Measurements from ENCODE around the gene ITGA6. TPM values are rescaled to one million over a fixed set of nuclear protein-coding genes. Genes with fewer than 3 reads are reported as not detected.

ITGA6 gene
- total and polyA plus RNA-seq, 2 experiments from 2014 or later: 32.9 to 124 TPM

- no peak for DNase-seq (ENCODE audit: low spot score)
- Mint-ChIP-seq H3K4me3 (no peak overlapping the region), H3K27ac (no peak overlapping the region; the same call in 1 of the 2 replicates), H3K36me3 (ENCODE audit: low read depth) (0 out of 3 replicates have a peak, but pooled peaks cover 3% of the 10 kb centered on the region), H3K27me3 (ENCODE audit: insufficient read depth, low read depth, poor library complexity) (peaks cover 1% of the 10 kb centered on the region), H3K9me3 (no peaks in the 10 kb centered on the region), H3K4me1 (peaks cover 75% of the 10 kb centered on the region)
- peaks cover 83% of the 10 kb centered on the region for H3K4me1 ChIP-seq (ENCODE audit: insufficient read depth)
- no peaks in the 10 kb centered on the region for H3F3A ChIP-seq (replicated peaks; ENCODE audit: low read depth)
- peak overlapping the region; percentile 56 for H3K4me2 ChIP-seq
- peaks cover 6% of the 10 kb centered on the region for H3K9me2 ChIP-seq (ENCODE audit: insufficient read depth)
- peaks cover 88% of the 10 kb centered on the region for H3K79me2 ChIP-seq (replicated peaks; ENCODE audit: insufficient read depth)
- ATAC-seq: no peak
- no peaks in the 10 kb centered on the region for H3K27me3 ChIP-seq (ENCODE audit: insufficient read depth)
- no peak overlapping the region; the same call in 1 of the 2 replicates for H3K4me3 ChIP-seq
- no peaks in the 10 kb centered on the region for H3K36me3 ChIP-seq (ENCODE audit: insufficient read depth)
- H4K20me1 ChIP-seq (replicated peaks; ENCODE audit: insufficient read depth): peaks cover 17% of the 10 kb centered on the region
- H3K27ac ChIP-seq (ENCODE audit: low read depth): no peak overlapping the region
- H2AFZ ChIP-seq: no peak overlapping the region
- no peak for TF ChIP-seq ZNF462 (CRISPR knock-in tag; IDR thresholded peaks at IDR 0.05)
- TF ChIP-seq ETS1 (IDR thresholded peaks at IDR 0.05): no peak
- no peak for TF ChIP-seq ZNF331 (CRISPR knock-in tag; IDR thresholded peaks at IDR 0.05; ENCODE audit: low read depth)
- no peak for TF ChIP-seq JUNB (IDR thresholded peaks at IDR 0.05; ENCODE audit: unreplicated experiment)
- no peak for TF ChIP-seq EZH2 (IDR thresholded peaks at IDR 0.05; ENCODE audit: low read depth, unreplicated experiment)
- no peak for TF ChIP-seq POLR2AphosphoS5 (IDR thresholded peaks at IDR 0.05; ENCODE audit: low read depth)
- TF ChIP-seq CTCF (conservative IDR thresholded peaks at IDR 0.05; ENCODE audit: low read depth in 2 of 2): no peak
Observed at GRCh38 chr2:172431993-172432392, 4.6 kb downstream of the ITGA6 start.

Measured in GM23338 (cell line).